ENCODE results near the gene MAST4. TPM values are rescaled to one million over a fixed set of nuclear protein-coding genes. Genes with fewer than 3 reads are reported as not detected.

The MAST4 gene
- total RNA-seq, 2 donors from 2014 or later: 11.0 to 11.5 TPM

DNA sequence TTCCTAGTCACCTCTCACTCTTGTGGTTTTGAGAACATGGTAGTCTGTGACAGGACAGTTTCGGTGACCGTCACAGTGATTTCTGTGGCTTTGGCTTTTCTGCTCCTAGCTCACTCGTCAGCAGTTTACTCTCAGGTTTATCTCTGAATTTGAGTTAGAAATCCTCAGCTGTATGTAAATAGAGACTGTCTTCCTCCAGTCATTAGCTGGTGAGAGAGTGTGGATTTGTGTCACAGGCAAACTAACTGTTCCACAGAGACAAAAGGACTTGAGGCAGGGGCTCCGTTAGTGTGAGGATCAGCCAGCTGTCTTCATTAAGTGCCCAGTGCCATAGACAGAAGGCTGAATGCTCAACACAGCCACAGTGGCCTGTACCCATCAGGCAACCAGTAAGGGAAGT lies 469.0 kb downstream of the MAST4 start:
- no peak overlapping the region for H3K4me3 Mint-ChIP-seq

GRCh38 chr5:67065696-67066095 lies 469.5 kb downstream of the MAST4 start:
- Mint-ChIP-seq H3K9me3 (no peaks in the 10 kb centered on the region), H3K27me3 (ENCODE audit: insufficient read depth) (no peaks in the 10 kb centered on the region), H3K27ac (no peak overlapping the region), H3K4me3 (no peak overlapping the region), H3K4me1 (peaks cover 5% of the 10 kb centered on the region), H3K36me3 (ENCODE audit: low read depth) (no peaks in the 10 kb centered on the region)
- no peak for DNase-seq
- Histone ChIP-seq H3K36me3 (ENCODE audit: control insufficient read depth, insufficient read depth, low read length) (no peaks in the 10 kb centered on the region), H3K9ac (ENCODE audit: extremely low read depth, low read length, poor library complexity, severe bottlenecking) (no peak overlapping the region), H3K27me3 (ENCODE audit: control insufficient read depth, insufficient read depth, low read length, poor library complexity, severe bottlenecking) (no peaks in the 10 kb centered on the region), H3K4me1 (ENCODE audit: control insufficient read depth, insufficient read depth, low read length) (peaks cover 9% of the 10 kb centered on the region), H3K27ac (ENCODE audit: low read depth, low read length) (peak overlapping the region; percentile 34), H3K4me3 (ENCODE audit: low read length) (no peak overlapping the region), H3K9me3 (ENCODE audit: control insufficient read depth, low read length) (no peaks in the 10 kb centered on the region)
- WGBS, 2 experiments (ENCODE audit: insufficient coverage in 1 of 2, insufficient read length in 1 of 2): 88 to 98% methylated on average over 1 of the region's 1 CpG
- no peak for TF ChIP-seq CTCF (conservative IDR thresholded peaks at IDR 0.05)

More for the DNA sequence above, 469.0 kb downstream of the MAST4 start:
- Mint-ChIP-seq H3K36me3 (ENCODE audit: low read depth) (no peaks in the 10 kb centered on the region), H3K27ac (peak overlapping the region; percentile 31), H3K27me3 (ENCODE audit: insufficient read depth) (no peaks in the 10 kb centered on the region), H3K9me3 (no peaks in the 10 kb centered on the region), H3K4me1 (peaks cover 5% of the 10 kb centered on the region)
- WGBS, 2 experiments (ENCODE audit: insufficient coverage in 1 of 2, insufficient read length in 1 of 2): 81 to 100% methylated on average over 2 to 4 of the region's 4 CpGs
- no peak overlapping the region for H3K9ac ChIP-seq (ENCODE audit: extremely low read depth, low read length, poor library complexity, severe bottlenecking)
- H3K4me3 ChIP-seq (ENCODE audit: low read length): no peak overlapping the region
- H3K4me1 ChIP-seq (ENCODE audit: control insufficient read depth, insufficient read depth, low read length): peaks cover 9% of the 10 kb centered on the region
- DNase-seq: no peak
- H3K9me3 ChIP-seq (ENCODE audit: control insufficient read depth, low read length): no peaks in the 10 kb centered on the region
- H3K27me3 ChIP-seq (ENCODE audit: control insufficient read depth, insufficient read depth, low read length, poor library complexity, severe bottlenecking): no peaks in the 10 kb centered on the region
- peak overlapping the region; percentile 34 for H3K27ac ChIP-seq (ENCODE audit: low read depth, low read length)
- no peak for TF ChIP-seq CTCF (conservative IDR thresholded peaks at IDR 0.05)
- no peaks in the 10 kb centered on the region for H3K36me3 ChIP-seq (ENCODE audit: control insufficient read depth, insufficient read depth, low read length)

DNA sequence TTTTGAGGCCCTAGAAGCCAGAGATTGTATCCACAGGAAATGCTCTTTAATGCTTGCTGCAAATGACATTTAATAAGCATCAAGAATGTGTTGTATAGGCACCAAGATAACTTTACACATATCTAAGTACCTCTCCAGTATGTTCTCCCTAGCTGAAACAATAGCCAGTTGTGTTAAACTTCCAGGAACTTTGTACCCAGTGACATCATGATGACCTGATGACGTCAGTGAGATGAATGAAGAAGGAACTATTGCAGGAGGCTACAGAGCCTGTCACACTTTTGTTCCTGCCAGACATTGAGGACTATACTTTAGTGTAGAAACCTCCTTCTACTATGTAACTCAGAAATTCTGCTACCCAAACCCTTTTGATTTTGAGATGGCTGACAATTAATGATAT lies 470.6 kb downstream of the MAST4 start:
- no peak overlapping the region for H3K27ac Mint-ChIP-seq
- peaks cover 5% of the 10 kb centered on the region for H3K4me1 Mint-ChIP-seq
- Histone ChIP-seq H3K9me3 (ENCODE audit: control insufficient read depth, low read length) (no peaks in the 10 kb centered on the region), H3K9ac (ENCODE audit: extremely low read depth, low read length, poor library complexity, severe bottlenecking) (no peak overlapping the region), H3K27ac (ENCODE audit: low read depth, low read length) (no peak overlapping the region), H3K27me3 (ENCODE audit: control insufficient read depth, insufficient read depth, low read length, poor library complexity, severe bottlenecking) (no peaks in the 10 kb centered on the region), H3K4me1 (ENCODE audit: control insufficient read depth, insufficient read depth, low read length) (peaks cover 9% of the 10 kb centered on the region), H3K36me3 (ENCODE audit: control insufficient read depth, insufficient read depth, low read length) (no peaks in the 10 kb centered on the region), H3K4me3 (ENCODE audit: low read length) (no peak overlapping the region)
- no peak for TF ChIP-seq CTCF (conservative IDR thresholded peaks at IDR 0.05)
- H3K4me3 Mint-ChIP-seq: no peak overlapping the region
- no peaks in the 10 kb centered on the region for H3K36me3 Mint-ChIP-seq (ENCODE audit: low read depth)
- WGBS, 2 experiments (ENCODE audit: insufficient coverage in 1 of 2, insufficient read length in 1 of 2): 75 to 91% methylated on average over 1 of the region's 1 CpG
- no peak for DNase-seq
- H3K9me3 Mint-ChIP-seq: no peaks in the 10 kb centered on the region
- H3K27me3 Mint-ChIP-seq (ENCODE audit: insufficient read depth): no peaks in the 10 kb centered on the region

All from endodermal cell (in vitro differentiated cells).